ENCODE measurements around the gene NUBPL. TPM values are rescaled to one million over a fixed set of nuclear protein-coding genes. Genes with fewer than 3 reads are reported as not detected.

Gene NUBPL
- total RNA-seq, 4 donors from 2014 or later = 4.6 to 8.8 (median 7.7) TPM

DNA sequence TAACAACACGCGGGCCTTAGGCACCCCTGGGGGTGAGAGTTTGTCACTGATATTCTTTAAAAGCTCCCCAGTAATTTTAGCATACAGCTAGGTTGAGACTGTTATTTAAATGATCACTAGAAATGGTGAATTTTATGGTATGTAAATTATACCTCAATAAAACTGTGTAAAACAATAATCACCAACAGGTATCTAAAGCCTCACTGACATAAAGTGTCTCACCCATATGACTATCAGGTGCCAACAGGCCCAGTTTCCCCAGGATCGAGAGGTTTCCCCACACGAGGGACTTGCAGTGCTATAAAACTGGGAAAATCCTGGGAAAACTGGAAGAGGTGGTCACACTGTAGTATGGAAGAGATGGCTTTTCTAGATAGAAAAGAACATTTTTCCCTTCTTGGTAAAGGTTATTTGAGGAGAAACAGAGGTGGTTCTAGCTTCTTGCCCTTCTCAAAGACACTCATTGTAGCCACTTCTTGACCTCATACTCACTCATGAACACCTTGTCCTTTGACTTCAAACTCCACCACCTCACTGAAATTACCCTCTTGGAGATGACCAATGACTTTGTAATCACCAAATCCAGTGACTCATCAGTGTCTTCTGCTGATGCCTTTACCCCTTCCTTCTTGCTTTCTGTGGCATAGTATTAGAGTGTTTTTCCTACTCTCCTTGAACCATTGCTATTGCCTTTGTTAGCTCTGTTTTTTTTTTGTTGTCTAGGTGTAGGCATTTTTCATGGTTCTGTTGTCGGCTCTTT, 24.8 kb upstream of the NUBPL start:
- no peaks in the 10 kb centered on the region for H3K27me3 ChIP-seq
- DNase-seq = no peak
- H3K36me3 ChIP-seq = no peaks in the 10 kb centered on the region
- H3K9me3 ChIP-seq = no peaks in the 10 kb centered on the region
- H3K27ac ChIP-seq = no peak overlapping the region
- TF ChIP-seq, protein P1, sequence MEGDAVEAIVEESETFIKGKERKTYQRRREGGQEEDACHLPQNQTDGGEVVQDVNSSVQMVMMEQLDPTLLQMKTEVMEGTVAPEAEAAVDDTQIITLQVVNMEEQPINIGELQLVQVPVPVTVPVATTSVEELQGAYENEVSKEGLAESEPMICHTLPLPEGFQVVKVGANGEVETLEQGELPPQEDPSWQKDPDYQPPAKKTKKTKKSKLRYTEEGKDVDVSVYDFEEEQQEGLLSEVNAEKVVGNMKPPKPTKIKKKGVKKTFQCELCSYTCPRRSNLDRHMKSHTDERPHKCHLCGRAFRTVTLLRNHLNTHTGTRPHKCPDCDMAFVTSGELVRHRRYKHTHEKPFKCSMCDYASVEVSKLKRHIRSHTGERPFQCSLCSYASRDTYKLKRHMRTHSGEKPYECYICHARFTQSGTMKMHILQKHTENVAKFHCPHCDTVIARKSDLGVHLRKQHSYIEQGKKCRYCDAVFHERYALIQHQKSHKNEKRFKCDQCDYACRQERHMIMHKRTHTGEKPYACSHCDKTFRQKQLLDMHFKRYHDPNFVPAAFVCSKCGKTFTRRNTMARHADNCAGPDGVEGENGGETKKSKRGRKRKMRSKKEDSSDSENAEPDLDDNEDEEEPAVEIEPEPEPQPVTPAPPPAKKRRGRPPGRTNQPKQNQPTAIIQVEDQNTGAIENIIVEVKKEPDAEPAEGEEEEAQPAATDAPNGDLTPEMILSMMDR (IDR thresholded peaks at IDR 0.05) = no peak
- no peak for TF ChIP-seq POLR2A (IDR thresholded peaks at IDR 0.05)
- H3K4me1 ChIP-seq = no peaks in the 10 kb centered on the region
- no peak overlapping the region for H3K4me3 ChIP-seq

DNA sequence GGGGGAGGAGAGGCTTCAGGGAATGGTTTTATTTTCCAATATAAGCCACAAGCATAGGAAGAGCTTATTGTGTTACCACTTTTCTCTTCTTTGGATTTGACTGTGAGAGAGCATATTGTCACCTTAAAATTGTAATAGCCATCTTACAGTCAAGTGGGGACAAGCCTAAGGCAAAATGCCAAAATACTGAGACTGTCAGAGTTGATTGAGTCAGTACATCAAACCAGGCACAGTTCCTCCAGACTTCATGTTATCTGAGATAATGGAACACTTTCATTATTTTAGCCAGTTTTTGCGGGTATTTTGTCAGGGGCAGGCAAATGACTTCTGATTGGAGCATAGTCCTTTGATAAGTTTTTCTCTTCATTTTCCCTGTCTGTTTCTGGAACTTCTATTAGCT, 19.5 kb upstream of the NUBPL start:
- no peaks in the 10 kb centered on the region for H3K9me3 ChIP-seq
- no peak for DNase-seq
- TF ChIP-seq, protein P1 (IDR thresholded peaks at IDR 0.05) = no peak
- no peak for TF ChIP-seq POLR2A (IDR thresholded peaks at IDR 0.05)
- no peak overlapping the region for H3K4me3 ChIP-seq
- H3K27me3 ChIP-seq = no peaks in the 10 kb centered on the region
- H3K4me1 ChIP-seq = no peaks in the 10 kb centered on the region
- no peaks in the 10 kb centered on the region for H3K36me3 ChIP-seq
- H3K27ac ChIP-seq = no peak overlapping the region

DNA sequence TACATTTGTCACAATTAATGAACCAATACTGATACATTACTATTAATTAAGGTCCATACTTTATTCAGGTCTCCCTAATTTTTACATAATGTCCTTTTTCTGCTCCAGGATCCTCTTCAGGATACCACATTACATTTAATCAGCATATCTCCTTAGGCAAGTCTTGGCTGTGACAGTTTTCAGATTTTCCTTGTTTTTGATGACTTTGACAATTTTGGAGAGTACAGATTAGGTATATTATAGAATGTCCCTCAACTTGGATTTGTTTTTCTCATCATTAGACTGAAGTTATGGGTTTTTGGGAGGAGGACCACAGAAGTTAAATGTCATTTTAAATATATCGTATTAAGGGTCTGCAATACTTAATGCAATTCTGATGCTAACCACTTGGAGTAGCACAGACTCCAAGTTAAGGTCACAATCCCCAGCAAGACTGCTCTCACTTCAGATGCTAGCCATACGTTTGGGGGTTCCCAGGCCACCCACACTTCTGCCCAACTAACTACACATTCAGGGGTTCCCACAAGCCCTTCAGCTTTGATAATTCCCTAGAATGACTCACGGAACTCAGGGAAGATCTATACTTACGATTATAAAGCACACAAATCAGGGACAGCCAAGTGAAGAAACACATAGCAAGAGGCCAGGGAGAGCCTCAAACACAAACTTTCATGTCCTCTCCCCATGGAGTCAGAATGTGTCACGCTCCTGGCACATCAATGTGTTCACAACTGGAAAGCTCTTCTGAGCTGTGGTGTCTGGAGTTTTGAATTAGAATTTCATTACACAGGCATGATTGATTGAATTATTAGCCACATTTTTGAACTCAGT, 17.0 kb upstream of the NUBPL start:
- no peaks in the 10 kb centered on the region for H3K27me3 ChIP-seq
- no peaks in the 10 kb centered on the region for H3K36me3 ChIP-seq
- no peak overlapping the region for H3K27ac ChIP-seq
- H3K4me3 ChIP-seq = no peak overlapping the region
- DNase-seq = no peak
- no peaks in the 10 kb centered on the region for H3K9me3 ChIP-seq
- TF ChIP-seq, protein P1 (IDR thresholded peaks at IDR 0.05) = peak in 1 of 6 experiments; percentile 19
- TF ChIP-seq POLR2A (IDR thresholded peaks at IDR 0.05) = no peak
- H3K4me1 ChIP-seq = no peaks in the 10 kb centered on the region

DNA sequence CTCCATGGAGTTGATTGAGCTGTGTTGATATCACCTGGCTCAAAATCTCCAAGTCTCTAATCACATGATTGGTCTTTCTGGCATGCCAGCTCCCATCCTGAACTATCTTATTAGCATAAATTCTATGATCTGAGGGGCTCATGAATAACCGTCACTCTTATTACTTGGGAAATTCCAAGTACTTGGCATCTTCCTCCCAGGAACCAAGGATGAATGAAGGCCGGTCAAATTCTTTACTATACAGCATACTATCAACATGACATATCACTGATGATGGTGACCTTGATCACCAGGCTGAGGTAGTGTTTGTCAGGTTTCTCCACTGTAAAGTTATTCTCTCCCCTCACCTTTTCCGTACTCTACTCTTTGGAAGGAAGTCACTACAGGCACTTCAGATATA, 16.4 kb upstream of the NUBPL start:
- DNase-seq = no peak
- Histone ChIP-seq H3K4me1 (no peaks in the 10 kb centered on the region), H3K36me3 (no peaks in the 10 kb centered on the region), H3K27ac (no peak overlapping the region), H3K9me3 (no peaks in the 10 kb centered on the region), H3K27me3 (no peaks in the 10 kb centered on the region), H3K4me3 (no peak overlapping the region)
- no peak for TF ChIP-seq POLR2A (IDR thresholded peaks at IDR 0.05)
- TF ChIP-seq, protein P1 (IDR thresholded peaks at IDR 0.05) = no peak

DNA sequence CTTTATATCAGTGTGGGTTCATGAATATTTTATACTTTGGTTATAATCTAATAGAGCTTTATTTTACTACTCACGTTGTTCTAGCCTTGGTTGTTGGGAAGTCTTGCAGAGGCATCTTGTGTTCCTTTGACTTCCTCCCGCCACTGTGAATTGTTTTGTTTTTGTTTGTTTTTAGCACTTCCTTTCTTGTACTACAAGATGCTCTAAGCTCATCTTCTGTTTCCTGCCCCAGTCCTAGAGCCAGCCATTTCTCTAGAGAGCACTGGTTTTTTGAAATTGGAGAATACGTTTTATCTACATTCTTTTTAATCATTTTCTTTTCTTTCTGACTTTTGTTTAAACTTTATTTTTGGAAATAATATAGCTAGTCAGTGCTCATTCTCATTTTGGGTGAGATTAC, 15.9 kb upstream of the NUBPL start:
- Histone ChIP-seq H3K4me1 (no peaks in the 10 kb centered on the region), H3K9me3 (no peaks in the 10 kb centered on the region), H3K27me3 (no peaks in the 10 kb centered on the region), H3K36me3 (no peaks in the 10 kb centered on the region), H3K4me3 (no peak overlapping the region), H3K27ac (no peak overlapping the region)
- TF ChIP-seq, protein P1 (IDR thresholded peaks at IDR 0.05) = no peak
- no peak for TF ChIP-seq POLR2A (IDR thresholded peaks at IDR 0.05)
- DNase-seq = no peak

Data from Peyer's patch (tissue), 4 donors.